GM13976 (cell line): ENCODE measurements around the gene SLC19A1.

Experiments
- DNase-seq: peaks from one replicate; pipeline ENCODE4 v3.0.0; 2012; ENCODE audit warnings: low spot score
- in situ Hi-C: fragments of 300-500 bp; cut with MboI; formaldehyde crosslinking; loops from one replicate; pipeline ENCODE4 v1.12.0; 2022; ENCODE audit warnings: low sequenced_read_pairs, mixed read lengths, inconsistent platforms; ENCODE audit not compliant: unreplicated experiment
- TF ChIP-seq, protein P1 (sequence below): IDR thresholded peaks from 2 replicates; pipeline ENCODE4 v1.5.1; 2012; ENCODE audit warnings: borderline replicate concordance, mild to moderate bottlenecking; ENCODE audit not compliant: insufficient read depth; ENCODE audit errors: extremely low read depth, missing control alignments, control extremely low read depth

The SLC19A1 gene

DNA sequence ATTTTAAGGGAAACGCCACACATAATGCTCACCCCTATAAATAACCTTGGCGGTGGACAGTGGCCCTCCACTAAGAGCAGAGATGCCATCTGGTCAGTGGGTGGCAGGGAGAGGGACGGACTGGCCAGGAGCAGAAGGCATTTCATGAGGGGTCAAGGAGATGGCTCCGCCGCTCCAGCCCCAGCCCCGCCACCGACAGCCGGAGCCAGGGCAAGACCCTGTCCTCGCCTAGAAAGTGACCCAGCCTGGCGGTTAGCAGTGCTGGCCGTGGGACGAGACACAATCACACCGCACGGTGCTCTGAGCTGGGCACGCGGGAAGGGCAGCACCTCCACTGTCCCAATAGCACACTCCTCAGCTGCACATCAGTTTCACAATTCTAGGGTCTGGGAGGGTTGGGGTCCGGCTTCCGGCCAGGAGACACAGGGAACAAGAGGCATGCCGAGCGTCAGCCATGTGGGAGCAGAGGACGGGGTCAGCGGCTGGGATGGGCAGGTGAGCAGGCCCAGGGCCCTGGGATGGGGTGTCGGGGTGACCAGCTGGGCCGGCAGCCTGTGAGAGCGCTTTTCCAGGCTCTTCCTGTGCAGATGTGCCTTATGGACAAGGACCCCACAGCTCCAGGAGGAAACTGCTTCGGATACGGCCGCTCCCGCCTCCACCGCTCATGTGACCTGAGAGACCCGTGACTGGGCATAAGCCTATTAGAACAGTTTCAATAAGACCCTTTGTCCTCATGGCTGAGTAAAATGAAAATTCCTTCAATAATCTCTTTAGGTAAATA, 5.7 kb downstream of the SLC19A1 start:
- in situ Hi-C loops, result no loop called here
- no peak for DNase-seq

DNA sequence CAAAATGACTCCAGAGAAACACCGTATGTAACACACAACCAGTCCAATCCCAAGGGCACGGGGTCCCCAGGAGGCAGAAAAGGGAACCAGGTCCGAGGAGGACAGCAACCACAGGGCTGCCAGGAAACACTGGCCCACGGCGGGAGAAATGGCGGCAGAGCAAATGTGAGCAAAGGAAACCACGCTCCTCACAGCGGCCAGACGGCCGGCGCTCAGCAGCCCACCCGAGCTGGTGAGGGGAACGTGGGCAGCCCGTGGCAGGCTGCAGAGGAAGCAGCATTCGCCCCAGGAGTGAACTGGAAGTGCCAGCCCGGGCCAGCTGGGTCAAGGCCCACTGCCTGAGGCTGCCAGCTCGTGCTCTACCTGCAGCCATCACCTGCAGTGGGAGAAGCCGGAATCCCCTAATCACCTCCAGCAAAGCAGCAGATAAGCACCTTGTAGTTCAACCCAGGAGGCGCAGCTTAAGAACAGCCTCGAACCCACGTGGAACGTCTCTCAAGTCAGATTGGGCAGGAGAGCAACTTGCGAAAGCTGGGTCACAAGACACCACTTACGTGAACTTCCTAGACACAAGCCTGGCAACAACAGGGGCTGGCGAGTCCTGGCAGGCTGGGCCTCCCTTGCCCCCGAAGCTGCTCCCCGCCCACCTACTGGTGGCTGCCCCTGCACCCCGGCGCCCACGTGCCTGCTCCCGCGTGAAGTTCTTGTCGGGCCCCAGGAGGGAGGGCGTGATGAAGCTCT, 6.7 kb downstream of the SLC19A1 start:
- DNase-seq, result no peak
- TF ChIP-seq, protein P1, sequence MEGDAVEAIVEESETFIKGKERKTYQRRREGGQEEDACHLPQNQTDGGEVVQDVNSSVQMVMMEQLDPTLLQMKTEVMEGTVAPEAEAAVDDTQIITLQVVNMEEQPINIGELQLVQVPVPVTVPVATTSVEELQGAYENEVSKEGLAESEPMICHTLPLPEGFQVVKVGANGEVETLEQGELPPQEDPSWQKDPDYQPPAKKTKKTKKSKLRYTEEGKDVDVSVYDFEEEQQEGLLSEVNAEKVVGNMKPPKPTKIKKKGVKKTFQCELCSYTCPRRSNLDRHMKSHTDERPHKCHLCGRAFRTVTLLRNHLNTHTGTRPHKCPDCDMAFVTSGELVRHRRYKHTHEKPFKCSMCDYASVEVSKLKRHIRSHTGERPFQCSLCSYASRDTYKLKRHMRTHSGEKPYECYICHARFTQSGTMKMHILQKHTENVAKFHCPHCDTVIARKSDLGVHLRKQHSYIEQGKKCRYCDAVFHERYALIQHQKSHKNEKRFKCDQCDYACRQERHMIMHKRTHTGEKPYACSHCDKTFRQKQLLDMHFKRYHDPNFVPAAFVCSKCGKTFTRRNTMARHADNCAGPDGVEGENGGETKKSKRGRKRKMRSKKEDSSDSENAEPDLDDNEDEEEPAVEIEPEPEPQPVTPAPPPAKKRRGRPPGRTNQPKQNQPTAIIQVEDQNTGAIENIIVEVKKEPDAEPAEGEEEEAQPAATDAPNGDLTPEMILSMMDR, result no peak
- in situ Hi-C loops, result no loop called here

More for the DNA sequence above, 5.7 kb downstream of the SLC19A1 start:
- TF ChIP-seq, protein P1, result no peak

DNA sequence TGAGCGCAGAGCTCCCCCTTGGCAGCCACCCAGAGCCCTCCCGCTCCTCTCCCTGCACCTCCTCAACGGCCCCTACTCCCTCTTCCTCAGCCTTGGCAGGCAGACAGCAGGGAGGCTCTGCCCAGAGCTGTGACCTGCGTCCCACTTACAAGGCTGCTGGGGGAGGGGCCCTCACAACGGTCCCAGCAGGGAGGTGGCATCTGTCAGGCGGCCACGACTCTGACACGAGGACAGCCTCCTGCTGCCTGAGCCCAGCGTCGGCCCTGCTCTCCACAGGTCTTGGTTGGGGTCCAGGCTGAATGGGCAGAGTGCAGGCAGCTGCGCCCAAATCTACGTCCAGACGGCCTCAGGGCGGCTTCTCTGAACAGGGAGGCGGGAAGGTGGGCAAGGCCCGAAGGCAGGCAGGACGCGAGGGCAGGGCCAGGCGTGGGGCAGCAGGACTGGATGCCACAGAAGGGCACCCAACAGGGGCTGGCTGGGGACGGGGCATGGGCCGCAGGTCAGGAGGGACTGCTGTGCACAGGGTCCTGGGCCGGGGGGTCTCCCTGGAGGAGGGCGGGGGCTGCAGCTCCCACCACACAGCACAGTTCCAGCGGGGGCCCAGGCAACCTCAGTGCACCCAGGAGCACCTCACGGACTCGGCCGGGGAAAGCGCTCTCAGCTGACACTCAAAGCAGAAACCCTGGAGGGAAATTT, 7.5 kb downstream of the SLC19A1 start:
- TF ChIP-seq, protein P1, result no peak
- in situ Hi-C loops, result no loop called here
- DNase-seq, result no peak

DNA sequence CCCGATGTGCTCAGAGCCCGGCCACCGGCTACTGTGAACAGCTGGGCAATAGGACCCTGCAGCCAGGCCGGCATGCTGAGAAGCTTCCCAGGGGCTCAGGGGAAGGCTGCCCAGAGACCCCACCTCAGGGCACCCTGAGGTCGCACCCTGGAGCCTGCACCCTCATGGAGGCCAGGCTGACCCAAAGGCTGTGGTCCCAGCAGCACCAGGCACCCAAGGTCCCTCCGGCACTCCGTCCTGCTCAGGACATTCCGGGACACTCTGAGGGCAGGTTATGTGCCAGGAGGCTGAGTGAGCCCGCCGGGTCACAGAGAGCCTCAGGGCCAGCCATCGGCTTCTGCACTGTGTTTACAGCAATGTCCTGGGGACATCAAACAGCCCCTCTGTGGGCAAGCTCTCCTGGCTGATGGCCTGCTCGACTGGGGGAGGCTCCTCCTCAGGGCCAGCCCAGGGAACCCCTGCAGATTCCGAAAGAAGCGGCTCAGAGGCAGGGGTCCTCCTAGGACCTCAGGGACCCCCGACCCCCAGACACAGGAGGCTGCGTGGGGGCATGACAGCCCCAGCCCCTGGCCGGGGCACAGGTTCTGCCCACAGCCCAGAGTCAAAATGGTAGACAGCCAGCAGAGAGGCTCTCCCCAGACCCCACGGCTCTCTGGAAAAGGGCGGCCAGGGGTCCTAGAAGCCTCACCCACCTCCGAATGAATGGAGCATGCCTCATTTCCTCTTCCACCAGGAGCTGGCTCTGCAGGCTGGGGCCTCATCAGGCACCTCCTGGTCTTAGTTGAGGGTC, 8.2 kb downstream of the SLC19A1 start:
- in situ Hi-C loops, result no loop called here
- no peak for DNase-seq
- TF ChIP-seq, protein P1, result no peak

DNA sequence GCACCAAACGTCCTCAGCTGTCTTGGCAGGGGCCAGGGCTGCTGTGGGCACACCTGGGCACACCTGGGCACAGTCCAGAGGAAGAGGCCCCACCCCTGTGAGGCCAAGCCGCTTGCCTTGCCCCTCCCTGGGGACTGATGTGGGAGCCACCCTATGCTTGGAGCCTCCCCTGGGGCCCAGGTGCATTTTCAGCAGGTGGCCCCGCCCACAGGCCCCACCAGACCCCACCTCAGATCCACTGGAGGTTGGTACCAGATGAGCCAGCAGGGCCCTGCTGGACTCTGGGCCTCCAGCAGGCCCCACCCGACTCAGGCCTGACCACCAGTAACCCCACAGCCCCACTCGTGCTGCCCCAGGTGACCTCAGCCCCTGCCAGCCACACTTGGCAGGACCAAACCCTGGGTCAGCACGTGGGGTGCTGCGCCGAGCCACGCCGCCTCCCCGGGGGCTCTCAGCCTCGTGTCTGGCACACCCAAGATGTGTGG, 8.8 kb downstream of the SLC19A1 start:
- no peak for DNase-seq
- in situ Hi-C loops, result no loop called here
- TF ChIP-seq, protein P1, result no peak
